Esophagus muscularis mucosa (tissue), 4 donors: Measurements from ENCODE around the gene CSF1.

ENCODE experiments used
- CTCF ChIP-seq, 3 experiments: fragments of 200-600 bp in 2 of 3; fragments of 450-650 bp in 1 of 3; sonication (generic) in 2 of 3; IDR thresholded peaks; one replicate each; pipeline ENCODE4 v1.5.1; 2017 to 2019; ENCODE audit warnings: antibody characterized with exemption in 3 of 3, mild to moderate bottlenecking in 2 of 3, moderate library complexity in 1 of 3
- EP300 ChIP-seq: sonication (generic); formaldehyde crosslinking; IDR thresholded peaks from one replicate; pipeline ENCODE4 v1.6.1; 2017; ENCODE audit warnings: antibody characterized with exemption
- POLR2A ChIP-seq: fragments of 450-650 bp; IDR thresholded peaks from one replicate; pipeline ENCODE4 v1.6.1; 2017; ENCODE audit warnings: antibody characterized with exemption, moderate library complexity, mild to moderate bottlenecking, low read depth

GRCh38 chr1:109882288-109883245 is 28.1 kb upstream of the CSF1 start:
- TF ChIP-seq POLR2A (no peak), CTCF (IDR thresholded peaks at IDR 0.05) (no peak), EP300 (no peak)
